ENCODE data around the gene ST6GALNAC6. TPM values are rescaled to one million over a fixed set of nuclear protein-coding genes. Genes with fewer than 3 reads are reported as not detected.

ST6GALNAC6 gene
- polyA plus RNA-seq, 3 donors, result 8.2 to 14.4 (median 12.0) TPM

DNA sequence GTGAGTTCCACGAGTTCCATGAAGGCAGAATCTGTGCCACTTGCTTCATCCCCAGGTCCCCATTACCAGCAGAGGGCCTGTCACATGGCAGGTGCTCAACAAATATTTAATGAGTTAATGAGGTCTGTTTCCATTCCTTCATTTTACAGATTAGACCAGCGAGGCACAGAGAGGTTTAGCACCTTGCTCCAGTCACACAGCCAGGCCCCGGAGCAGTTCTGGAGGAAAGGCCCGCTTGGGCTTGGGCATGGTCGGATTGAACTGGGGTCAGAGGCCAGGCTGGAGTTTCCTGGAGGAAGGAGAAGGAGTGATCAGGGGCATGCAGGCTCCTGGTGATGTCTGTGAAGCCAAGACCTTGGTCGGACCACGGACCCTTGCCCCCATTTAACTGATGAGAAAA, 21.4 kb upstream of the ST6GALNAC6 start:
- H3K4me2 ChIP-seq (replicated peaks; ENCODE audit: extremely low read depth, low read length, poor library complexity, severe bottlenecking), result no peak overlapping the region
- Mint-ChIP-seq H3K4me3 (no peak overlapping the region), H3K4me1 (peaks cover 52% of the 10 kb centered on the region), H3K27me3 (ENCODE audit: low read depth in 3 of 3) (peaks cover 34 to 45% (median 40%) of the 10 kb centered on the region in 3 donors), H3K9me3 (peaks cover 0 to 2% (median 0%) of the 10 kb centered on the region in 7 donors), H3K36me3 (no peaks in the 10 kb centered on the region), H3K27ac (peak overlapping the region; percentile 57 to 96 (median 90))
- H3K4me1 ChIP-seq (ENCODE audit: control insufficient read depth in 1 of 2, insufficient read depth in 2 of 2, low read length in 2 of 2), result peaks cover 53 to 59% of the 10 kb centered on the region in 2 donors
- WGBS (ENCODE audit: insufficient coverage), result 100% methylated on average over 5 of the region's 7 CpGs
- H3K9me3 ChIP-seq (replicated peaks in 1 of 2; ENCODE audit: control insufficient read depth in 1 of 2, insufficient read depth in 1 of 2, low read length in 2 of 2), result no peaks in the 10 kb centered on the region
- no peaks in the 10 kb centered on the region for H3K79me2 ChIP-seq (ENCODE audit: insufficient read depth, low read length)
- DNase-seq, result no peak
- TF ChIP-seq, protein P1, sequence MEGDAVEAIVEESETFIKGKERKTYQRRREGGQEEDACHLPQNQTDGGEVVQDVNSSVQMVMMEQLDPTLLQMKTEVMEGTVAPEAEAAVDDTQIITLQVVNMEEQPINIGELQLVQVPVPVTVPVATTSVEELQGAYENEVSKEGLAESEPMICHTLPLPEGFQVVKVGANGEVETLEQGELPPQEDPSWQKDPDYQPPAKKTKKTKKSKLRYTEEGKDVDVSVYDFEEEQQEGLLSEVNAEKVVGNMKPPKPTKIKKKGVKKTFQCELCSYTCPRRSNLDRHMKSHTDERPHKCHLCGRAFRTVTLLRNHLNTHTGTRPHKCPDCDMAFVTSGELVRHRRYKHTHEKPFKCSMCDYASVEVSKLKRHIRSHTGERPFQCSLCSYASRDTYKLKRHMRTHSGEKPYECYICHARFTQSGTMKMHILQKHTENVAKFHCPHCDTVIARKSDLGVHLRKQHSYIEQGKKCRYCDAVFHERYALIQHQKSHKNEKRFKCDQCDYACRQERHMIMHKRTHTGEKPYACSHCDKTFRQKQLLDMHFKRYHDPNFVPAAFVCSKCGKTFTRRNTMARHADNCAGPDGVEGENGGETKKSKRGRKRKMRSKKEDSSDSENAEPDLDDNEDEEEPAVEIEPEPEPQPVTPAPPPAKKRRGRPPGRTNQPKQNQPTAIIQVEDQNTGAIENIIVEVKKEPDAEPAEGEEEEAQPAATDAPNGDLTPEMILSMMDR (IDR thresholded peaks at IDR 0.05), result no peak
- no peaks in the 10 kb centered on the region for H4K20me1 ChIP-seq (ENCODE audit: insufficient read depth, low read length)
- no peaks in the 10 kb centered on the region for H3K36me3 ChIP-seq (replicated peaks in 1 of 2; ENCODE audit: control insufficient read depth in 1 of 2, insufficient read depth in 2 of 2, low read length in 2 of 2)
- no peak overlapping the region for H2AFZ ChIP-seq (ENCODE audit: insufficient read depth, low read depth, low read length, poor library complexity, severe bottlenecking)
- H3K27me3 ChIP-seq (ENCODE audit: control insufficient read depth in 2 of 2, insufficient read depth in 2 of 2, low read length in 2 of 2), result peaks cover 0 to 31% of the 10 kb centered on the region in 2 donors
- H3K4me3 ChIP-seq (replicated peaks in 1 of 3; ENCODE audit: low read depth in 2 of 3, low read length in 3 of 3), result no peak overlapping the region
- no peak overlapping the region for H3K9ac ChIP-seq (ENCODE audit: insufficient read depth, low read length, poor library complexity, severe bottlenecking)
- intact Hi-C loops (cut with micrococcal nuclease), result loop anchor here (5.0 to 10.0 kb wide), 3 partner anchors 38 to 418 kb away; no protein-coding TSS in a partner anchor
- H3K27ac ChIP-seq (ENCODE audit: low read depth in 1 of 2, low read length in 2 of 2), result peak overlapping the region in 1 of 2 donors; percentile 93

DNA sequence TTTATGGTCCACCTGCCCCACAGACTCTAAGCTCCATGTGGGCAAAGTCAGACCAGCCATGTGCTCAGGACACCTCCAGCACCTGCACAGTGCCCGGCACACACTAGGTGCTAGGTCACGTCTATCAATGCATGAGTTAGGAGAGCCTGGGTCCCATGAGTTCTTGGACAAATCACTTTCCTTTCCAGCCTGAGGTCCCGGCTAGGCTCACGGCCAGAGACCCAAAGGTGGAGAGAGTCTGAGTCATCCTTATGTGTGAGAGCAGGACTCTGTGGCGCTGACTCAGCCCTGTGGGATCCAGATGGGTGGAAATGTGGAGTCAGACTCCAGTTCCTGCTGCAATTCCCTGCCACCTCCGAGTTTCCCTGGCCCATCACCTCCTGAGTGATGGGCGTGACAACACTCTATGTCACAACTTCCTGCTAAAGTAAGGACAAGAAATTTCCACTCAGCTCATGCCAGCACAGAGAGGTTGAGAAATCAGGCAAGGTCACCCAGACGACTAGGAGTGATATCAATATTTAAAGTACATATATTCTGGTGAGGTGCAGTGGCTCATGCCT, 19.9 kb upstream of the ST6GALNAC6 start:
- Histone ChIP-seq H3K4me3 (replicated peaks in 1 of 3; ENCODE audit: low read depth in 2 of 3, low read length in 3 of 3) (peak overlapping the region in 1 of 3 experiments; percentile 27), H3K4me1 (ENCODE audit: control insufficient read depth in 1 of 2, insufficient read depth in 2 of 2, low read length in 2 of 2) (peaks cover 57 to 67% of the 10 kb centered on the region in 2 donors), H4K20me1 (ENCODE audit: insufficient read depth, low read length) (no peaks in the 10 kb centered on the region), H3K9ac (ENCODE audit: insufficient read depth, low read length, poor library complexity, severe bottlenecking) (peak overlapping the region; percentile 61), H3K79me2 (ENCODE audit: insufficient read depth, low read length) (no peaks in the 10 kb centered on the region), H3K4me2 (replicated peaks; ENCODE audit: extremely low read depth, low read length, poor library complexity, severe bottlenecking) (peak overlapping the region; percentile 49), H2AFZ (ENCODE audit: insufficient read depth, low read depth, low read length, poor library complexity, severe bottlenecking) (no peak overlapping the region), H3K36me3 (replicated peaks in 1 of 2; ENCODE audit: control insufficient read depth in 1 of 2, insufficient read depth in 2 of 2, low read length in 2 of 2) (no peaks in the 10 kb centered on the region), H3K9me3 (replicated peaks in 1 of 2; ENCODE audit: control insufficient read depth in 1 of 2, insufficient read depth in 1 of 2, low read length in 2 of 2) (no peaks in the 10 kb centered on the region), H3K27me3 (ENCODE audit: control insufficient read depth in 2 of 2, insufficient read depth in 2 of 2, low read length in 2 of 2) (peaks cover 0 to 17% of the 10 kb centered on the region in 2 donors), H3K27ac (ENCODE audit: low read depth in 1 of 2, low read length in 2 of 2) (peak overlapping the region; percentile 85 to 93)
- Mint-ChIP-seq H3K4me3 (peak overlapping the region; percentile 51 to 68), H3K27ac (peak overlapping the region; percentile 96 to 100 (median 97)), H3K27me3 (ENCODE audit: low read depth in 3 of 3) (peaks cover 23 to 32% (median 25%) of the 10 kb centered on the region in 3 donors), H3K4me1 (peaks cover 63% of the 10 kb centered on the region), H3K36me3 (no peaks in the 10 kb centered on the region), H3K9me3 (peaks cover 0 to 1% (median 0%) of the 10 kb centered on the region in 7 donors)
- TF ChIP-seq, protein P1 (IDR thresholded peaks at IDR 0.05), result no peak
- peak; percentile 95 to 100 (median 96) for DNase-seq
- intact Hi-C loops (cut with micrococcal nuclease), result loop anchor here (1.0 to 5.0 kb wide), 8 partner anchors 21 to 697 kb away; partner anchors contain the start of genes TOR2A (in 2 of the 2), CDK9 (in 1 of the 2), SH2D3C (in 1 of the 2) and ST6GALNAC6 (in 1 of the 2)
- WGBS (ENCODE audit: insufficient coverage), result 28% methylated on average over 5 of the region's 8 CpGs
